Gastroesophageal sphincter (tissue), 4 donors: Measurements from ENCODE around the gene PNMA6E. TPM values are rescaled to one million over a fixed set of nuclear protein-coding genes. Genes with fewer than 3 reads are reported as not detected.

Experiments used
- ATAC-seq: fragments of 150-250 bp; one replicate; pipeline ENCODE4 v1.9.1; 2016; ENCODE audit warnings: mild to moderate bottlenecking, moderate library complexity
- H3K27ac ChIP-seq, 4 donors: fragments of 200-600 bp; sonication (generic) in 3 of 4; 1 replicate in 3 of 4; 2 replicates in 1 of 4; pipeline ENCODE4 v1.5.1; 2016 to 2019
- H3K27me3 ChIP-seq: fragments of 200-600 bp; sonication (generic); one replicate; pipeline ENCODE4 v1.5.1; 2019
- H3K36me3 ChIP-seq, 2 donors: fragments of 200-600 bp; sonication (generic); one replicate each; pipeline ENCODE4 v1.5.1; 2019; ENCODE audit warnings: control low read depth in 1 of 2
- H3K4me1 ChIP-seq, 3 donors: fragments of 200-600 bp; sonication (generic); 1 replicate in 2 of 3; 2 replicates in 1 of 3; pipeline ENCODE4 v1.5.1; 2016 to 2019; ENCODE audit warnings: control low read depth in 2 of 3
- H3K4me3 ChIP-seq, 2 donors: fragments of 200-600 bp; sonication (generic); one replicate each; pipeline ENCODE4 v1.5.1; 2019; ENCODE audit warnings: mild to moderate bottlenecking in 1 of 2, moderate library complexity in 1 of 2
- H3K9me3 ChIP-seq, 3 donors: fragments of 200-600 bp; sonication (generic); one replicate each; pipeline ENCODE4 v1.5.1; 2017 to 2019; ENCODE audit warnings: control low read depth in 2 of 3
- CTCF ChIP-seq, 4 experiments: fragments of 200-600 bp in 2 of 4; fragments of 450-650 bp in 2 of 4; sonication (generic) in 1 of 4; IDR thresholded peaks; one replicate each; pipeline ENCODE4 v1.5.1; 2017 to 2019; ENCODE audit warnings: antibody characterized with exemption in 4 of 4, mild to moderate bottlenecking in 2 of 4, moderate library complexity in 2 of 4
- EP300 ChIP-seq: sonication (generic); formaldehyde crosslinking; IDR thresholded peaks from one replicate; pipeline ENCODE4 v1.6.1; 2017; ENCODE audit warnings: antibody characterized with exemption, mild to moderate bottlenecking
- POLR2A ChIP-seq, 2 donors: fragments of 450-650 bp; IDR thresholded peaks; one replicate each; pipeline ENCODE4 v1.6.1; 2017; ENCODE audit warnings: antibody characterized with exemption in 2 of 2, mild to moderate bottlenecking in 2 of 2, moderate library complexity in 1 of 2
- POLR2AphosphoS5 ChIP-seq: sonication (generic); formaldehyde crosslinking; IDR thresholded peaks from one replicate; pipeline ENCODE4 v1.6.1; 2017; ENCODE audit warnings: antibody characterized with exemption
- WGBS, 2 donors: methylation state at CpG; one replicate each; pipeline ENCODE4 v1.1.5; 2018; ENCODE audit warnings: low coverage in 1 of 2; 5-methylcytosine and 5-hydroxymethylcytosine counted together
- small RNA-seq, 4 donors: library from RNA; depleted of rRNA; stranded (forward); fragments of <200 nt; gene quantifications; one replicate each; pipeline ENCODE3, GENCODE V24; 2016
- total RNA-seq, 4 donors: library from RNA; depleted of rRNA; stranded (reverse); fragments of >200 nt; gene quantifications; one replicate each; pipeline ENCODE4 v1.1.0, GENCODE V29; 2016

PNMA6E gene
- total RNA-seq, 4 donors from 2014 or later: not detected

- Histone ChIP-seq H3K4me1 (no peaks in the 10 kb centered on the region), H3K27ac (no peak overlapping the region), H3K27me3 (no peaks in the 10 kb centered on the region), H3K36me3 (peaks cover 0 to 35% of the 10 kb centered on the region in 2 donors), H3K4me3 (no peak overlapping the region), H3K9me3 (no peaks in the 10 kb centered on the region)
- 75 to 96% methylated on average over 4 of the region's 8 CpGs for WGBS, 2 donors
- no peak for ATAC-seq
- TF ChIP-seq POLR2AphosphoS5: no peak
- TF ChIP-seq CTCF (IDR thresholded peaks at IDR 0.05): no peak
- no peak for TF ChIP-seq POLR2A (IDR thresholded peaks at IDR 0.05)
- TF ChIP-seq EP300: no peak
Observed at GRCh38 chrX:153351981-153352380, 49.2 kb downstream of the PNMA6E start.

GRCh38 chrX:153349952-153350351 is 51.2 kb downstream of the PNMA6E start:
- H3K4me1 ChIP-seq: no peaks in the 10 kb centered on the region
- H3K27ac ChIP-seq: no peak overlapping the region
- ATAC-seq: no peak
- no peaks in the 10 kb centered on the region for H3K9me3 ChIP-seq
- H3K4me3 ChIP-seq: no peak overlapping the region
- WGBS, 2 donors: 73% methylated on average over 2 of the region's 5 CpGs; no CpG with 5 or more reads in 1 of the 2 donors
- TF ChIP-seq POLR2AphosphoS5 (no peak), POLR2A (IDR thresholded peaks at IDR 0.05) (no peak), CTCF (IDR thresholded peaks at IDR 0.05) (no peak), EP300 (no peak)
- H3K36me3 ChIP-seq: peaks cover 0 to 54% of the 10 kb centered on the region in 2 donors
- no peaks in the 10 kb centered on the region for H3K27me3 ChIP-seq

GRCh38 chrX:153348421-153348820 is 52.7 kb downstream of the PNMA6E start:
- H3K27me3 ChIP-seq: no peaks in the 10 kb centered on the region
- H3K27ac ChIP-seq: no peak overlapping the region
- no peak for ATAC-seq
- WGBS, 2 donors: 79 to 93% methylated on average over 7 to 8 of the region's 8 CpGs
- H3K4me3 ChIP-seq: no peak overlapping the region
- H3K36me3 ChIP-seq: peaks cover 0 to 68% of the 10 kb centered on the region in 2 donors
- TF ChIP-seq POLR2AphosphoS5 (no peak), CTCF (IDR thresholded peaks at IDR 0.05) (no peak), POLR2A (IDR thresholded peaks at IDR 0.05) (no peak), EP300 (no peak)
- H3K9me3 ChIP-seq: no peaks in the 10 kb centered on the region
- no peaks in the 10 kb centered on the region for H3K4me1 ChIP-seq

- Histone ChIP-seq H3K27me3 (no peaks in the 10 kb centered on the region), H3K27ac (no peak overlapping the region), H3K36me3 (peaks cover 0 to 68% of the 10 kb centered on the region in 2 donors), H3K4me3 (no peak overlapping the region), H3K4me1 (peaks cover 0 to 3% (median 0%) of the 10 kb centered on the region in 3 donors), H3K9me3 (no peaks in the 10 kb centered on the region)
- no peak for ATAC-seq
- no CpG with 5 or more reads among the region's 38 CpGs for WGBS, 2 donors
- TF ChIP-seq POLR2A (IDR thresholded peaks at IDR 0.05) (no peak), POLR2AphosphoS5 (no peak), EP300 (no peak), CTCF (IDR thresholded peaks at IDR 0.05) (no peak)
Observed at GRCh38 chrX:153347530-153347929, 53.6 kb downstream of the PNMA6E start.

Small RNA genes within 50 kb of the gene (small RNA-seq; reads per million reads assigned to genes)
- gene AC152007.1: 0 reads per million in 4 donors
- 0 reads per million in 4 donors for gene RN7SL667P

Other genes starting within 250 kb of the PNMA6E start
- not detected for gene MAGEA1, start 222.1 kb downstream of the PNMA6E start, total RNA-seq
- not detected for gene PNMA6F, start 79.6 kb downstream of the PNMA6E start, total RNA-seq
- 10 to 100 TPM; 13.6 to 20.1 (median 16.2) TPM for gene ZNF275, start 67.2 kb downstream of the PNMA6E start, total RNA-seq
- 1 to 10 TPM; 1.5 to 3.8 (median 2.0) TPM for gene ZFP92, start 10.1 kb upstream of the PNMA6E start, total RNA-seq
- 1 to 10 TPM in 2 of 4 donors, under 1 TPM in 2; 0.42 to 1.6 (median 0.87) TPM for gene TREX2, start 44.7 kb upstream of the PNMA6E start, total RNA-seq
- gene HAUS7, start 69.2 kb upstream of the PNMA6E start, total RNA-seq: 10 to 100 TPM; 20.2 to 34.0 (median 28.3) TPM
- gene BGN, start 93.6 kb upstream of the PNMA6E start, total RNA-seq: 10 to 100 TPM; 10.4 to 49.4 (median 16.5) TPM
- gene ATP2B3, start 116.3 kb upstream of the PNMA6E start, total RNA-seq: under 1 TPM in 3 of 4 donors, not detected in 1; 0.13 to 0.37 (median 0.31) TPM
- 10 to 100 TPM; 30.7 to 57.7 (median 51.4) TPM for gene CCNQ, start 197.8 kb upstream of the PNMA6E start, total RNA-seq
- gene DUSP9, start 245.9 kb upstream of the PNMA6E start, total RNA-seq: not detected